WTC11 (cell line): Measurements from ENCODE around the gene CISD2.

Experiments used
- ZNF138 ChIP-seq: sonication (generic); formaldehyde crosslinking; conservative IDR thresholded peaks from 2 replicates; pipeline ENCODE4 v1.8.1; 2022; ENCODE audit warnings: mild to moderate bottlenecking, moderate library complexity, missing genetic modification reagents
- TF ChIP-seq, protein P1 (sequence below): fragments of 200-600 bp; IDR thresholded peaks from 2 replicates; pipeline ENCODE4 v1.8.0; 2022; ENCODE audit warnings: antibody characterized with exemption
- TF ChIP-seq, protein P2 (sequence below): sonication (generic); formaldehyde crosslinking; IDR thresholded peaks from 2 replicates; pipeline ENCODE4 v1.8.1; 2023; ENCODE audit warnings: mild to moderate bottlenecking, missing genetic modification reagents, moderate library complexity

DNA sequence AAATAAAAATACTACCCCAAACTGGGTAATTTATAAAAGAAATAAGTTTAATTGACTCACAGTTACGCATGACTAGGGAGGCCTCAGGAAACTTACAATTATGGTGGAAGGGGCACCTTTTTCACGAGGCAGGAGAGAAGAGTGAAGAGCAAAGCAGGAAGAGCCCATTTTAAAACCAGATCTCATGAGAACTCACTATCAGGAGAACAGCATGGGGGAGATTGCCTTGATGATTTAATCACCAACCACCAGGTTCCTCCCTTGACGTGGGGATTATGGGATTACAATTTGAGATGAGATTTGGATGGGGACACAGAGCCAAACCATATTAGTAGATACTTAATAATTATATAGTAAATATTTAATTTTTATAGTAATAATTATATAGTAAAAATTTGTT is 10.1 kb downstream of the CISD2 start:
- TF ChIP-seq ZNF138 (CRISPR knock-in tag): no peak
- TF ChIP-seq, protein P1, sequence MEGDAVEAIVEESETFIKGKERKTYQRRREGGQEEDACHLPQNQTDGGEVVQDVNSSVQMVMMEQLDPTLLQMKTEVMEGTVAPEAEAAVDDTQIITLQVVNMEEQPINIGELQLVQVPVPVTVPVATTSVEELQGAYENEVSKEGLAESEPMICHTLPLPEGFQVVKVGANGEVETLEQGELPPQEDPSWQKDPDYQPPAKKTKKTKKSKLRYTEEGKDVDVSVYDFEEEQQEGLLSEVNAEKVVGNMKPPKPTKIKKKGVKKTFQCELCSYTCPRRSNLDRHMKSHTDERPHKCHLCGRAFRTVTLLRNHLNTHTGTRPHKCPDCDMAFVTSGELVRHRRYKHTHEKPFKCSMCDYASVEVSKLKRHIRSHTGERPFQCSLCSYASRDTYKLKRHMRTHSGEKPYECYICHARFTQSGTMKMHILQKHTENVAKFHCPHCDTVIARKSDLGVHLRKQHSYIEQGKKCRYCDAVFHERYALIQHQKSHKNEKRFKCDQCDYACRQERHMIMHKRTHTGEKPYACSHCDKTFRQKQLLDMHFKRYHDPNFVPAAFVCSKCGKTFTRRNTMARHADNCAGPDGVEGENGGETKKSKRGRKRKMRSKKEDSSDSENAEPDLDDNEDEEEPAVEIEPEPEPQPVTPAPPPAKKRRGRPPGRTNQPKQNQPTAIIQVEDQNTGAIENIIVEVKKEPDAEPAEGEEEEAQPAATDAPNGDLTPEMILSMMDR: no peak
- TF ChIP-seq, protein P2, sequence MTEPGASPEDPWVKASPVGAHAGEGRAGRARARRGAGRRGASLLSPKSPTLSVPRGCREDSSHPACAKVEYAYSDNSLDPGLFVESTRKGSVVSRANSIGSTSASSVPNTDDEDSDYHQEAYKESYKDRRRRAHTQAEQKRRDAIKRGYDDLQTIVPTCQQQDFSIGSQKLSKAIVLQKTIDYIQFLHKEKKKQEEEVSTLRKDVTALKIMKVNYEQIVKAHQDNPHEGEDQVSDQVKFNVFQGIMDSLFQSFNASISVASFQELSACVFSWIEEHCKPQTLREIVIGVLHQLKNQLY (CRISPR knock-in tag): no peak
